ENCODE measurements around the gene FEZ2.

The FEZ2 gene

DNA sequence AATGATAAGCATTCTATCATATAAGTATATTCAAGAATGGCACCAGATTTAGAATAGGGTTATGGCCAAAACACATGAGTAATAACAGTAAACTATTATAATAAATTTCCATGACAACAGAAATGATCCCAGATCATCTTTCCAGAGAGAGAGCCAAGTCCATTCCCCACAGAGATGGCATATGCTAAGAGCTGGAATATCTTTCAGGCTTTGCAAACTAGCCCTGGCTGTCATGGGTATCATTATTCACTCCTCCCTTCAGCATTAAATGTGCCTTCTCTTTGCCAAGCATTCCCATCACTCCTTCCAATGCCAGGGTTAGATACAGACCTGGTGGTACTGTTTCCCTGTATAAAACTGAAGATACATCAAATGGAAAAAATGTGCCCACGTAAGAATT, 10.9 kb downstream of the FEZ2 start:
- DNase-seq (ENCODE audit: low read depth), result no peak

DNA sequence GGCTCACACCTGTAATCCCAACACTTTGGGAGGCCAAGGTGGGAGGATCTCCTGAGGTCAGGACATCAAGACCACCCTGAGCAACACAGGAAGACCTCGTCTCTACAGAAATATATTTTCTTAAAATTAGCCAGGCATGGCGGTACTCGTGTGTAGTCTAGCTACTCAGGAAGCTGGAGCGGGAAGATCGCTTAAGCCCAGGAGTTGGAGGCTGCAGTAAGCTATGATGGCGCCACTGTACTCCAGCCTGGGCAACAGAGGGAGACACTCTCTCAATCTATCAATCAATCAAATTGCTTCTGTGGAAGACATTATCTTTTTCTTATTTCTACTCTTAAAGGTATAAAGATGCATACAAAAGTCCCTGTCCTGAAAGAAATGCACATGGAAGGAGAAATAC, 11.3 kb downstream of the FEZ2 start:
- DNase-seq (ENCODE audit: low read depth), result no peak

DNA sequence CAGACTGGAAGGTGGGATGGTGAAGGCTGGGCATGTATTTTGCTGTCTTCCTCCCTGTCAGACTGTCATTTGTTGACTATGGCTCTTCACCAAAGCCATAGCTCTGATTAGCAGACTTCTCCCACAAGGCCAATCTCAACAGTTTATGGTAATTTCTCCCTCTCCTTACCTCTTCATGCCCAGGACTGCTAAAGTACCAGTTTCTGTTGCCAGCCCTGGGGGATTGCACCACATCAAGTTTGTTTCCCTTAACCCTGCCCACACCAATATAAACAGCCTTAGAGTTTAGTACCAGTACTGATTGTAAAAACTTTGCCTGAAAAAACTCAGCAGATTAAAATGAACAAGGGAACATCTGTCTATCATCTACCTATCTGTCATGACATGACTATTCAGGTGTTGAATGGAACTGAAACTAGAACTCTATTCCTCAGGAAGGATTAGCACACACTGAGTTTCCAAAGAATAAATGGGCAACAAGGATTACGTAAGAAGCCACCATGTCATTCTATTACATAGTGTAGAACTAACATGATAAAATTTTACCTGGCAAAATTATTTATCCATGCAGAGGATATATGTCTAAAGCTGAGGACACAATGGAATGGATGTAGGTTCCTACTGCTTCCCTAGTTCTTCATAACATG, 13.7 kb downstream of the FEZ2 start:
- DNase-seq (ENCODE audit: low read depth), result no peak

DNA sequence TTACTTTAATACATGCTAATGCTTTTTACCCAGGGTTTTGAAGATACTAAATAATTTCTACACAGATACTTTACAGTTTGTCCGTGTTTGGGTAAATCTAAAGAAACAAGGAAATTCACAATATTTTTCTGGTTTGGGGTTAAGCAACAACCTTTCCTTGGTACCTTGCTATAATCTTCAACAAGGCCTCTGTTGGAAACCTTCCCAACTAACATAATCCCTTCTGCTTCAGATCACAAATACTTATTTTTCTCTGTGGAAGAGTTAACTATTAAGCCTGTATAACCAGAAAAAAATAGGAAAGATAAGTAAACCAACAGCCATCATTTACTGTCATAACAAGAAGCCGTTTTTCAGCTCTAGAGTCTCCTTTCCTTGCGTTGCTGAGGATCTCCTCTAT, 15.0 kb downstream of the FEZ2 start:
- no peak for DNase-seq (ENCODE audit: low read depth)

DNA sequence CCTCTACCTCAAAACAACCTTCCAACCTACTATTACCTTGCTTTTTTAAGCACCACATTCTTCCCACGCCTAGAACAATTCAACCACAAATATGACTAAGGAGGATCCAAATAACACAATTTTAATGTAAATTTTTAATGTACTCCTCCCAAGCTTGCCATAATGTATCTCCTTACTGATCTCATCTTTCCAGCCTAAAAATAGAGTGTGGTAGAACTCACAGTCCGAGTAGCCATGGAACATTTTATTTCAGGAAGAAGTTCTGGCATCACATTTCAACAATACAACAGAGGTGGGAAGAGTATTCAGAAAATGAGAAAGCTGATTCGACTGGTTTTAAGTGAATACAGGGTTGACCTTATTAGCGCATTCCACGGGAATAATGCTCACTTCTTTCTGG, 15.4 kb downstream of the FEZ2 start:
- DNase-seq (ENCODE audit: low read depth), result peak; percentile 24

DNA sequence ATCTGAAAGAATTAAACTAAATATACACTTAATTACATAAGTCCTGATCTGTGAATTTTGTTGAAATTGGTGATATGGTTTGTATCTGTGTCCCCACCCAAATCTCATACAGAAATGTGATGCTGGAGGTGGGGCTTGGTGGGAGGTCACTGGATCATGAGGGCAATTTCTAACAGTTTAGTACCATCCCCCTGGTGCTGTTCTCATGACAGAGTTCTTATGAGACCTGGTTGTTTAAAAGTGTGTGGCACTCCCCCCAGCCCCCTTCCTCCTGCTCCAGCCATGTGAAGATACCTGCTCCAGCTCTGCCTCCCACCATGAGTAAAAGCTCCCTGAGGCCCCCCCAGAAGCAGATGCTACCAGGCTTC, 18.7 kb downstream of the FEZ2 start:
- DNase-seq (ENCODE audit: low read depth), result no peak

DNA sequence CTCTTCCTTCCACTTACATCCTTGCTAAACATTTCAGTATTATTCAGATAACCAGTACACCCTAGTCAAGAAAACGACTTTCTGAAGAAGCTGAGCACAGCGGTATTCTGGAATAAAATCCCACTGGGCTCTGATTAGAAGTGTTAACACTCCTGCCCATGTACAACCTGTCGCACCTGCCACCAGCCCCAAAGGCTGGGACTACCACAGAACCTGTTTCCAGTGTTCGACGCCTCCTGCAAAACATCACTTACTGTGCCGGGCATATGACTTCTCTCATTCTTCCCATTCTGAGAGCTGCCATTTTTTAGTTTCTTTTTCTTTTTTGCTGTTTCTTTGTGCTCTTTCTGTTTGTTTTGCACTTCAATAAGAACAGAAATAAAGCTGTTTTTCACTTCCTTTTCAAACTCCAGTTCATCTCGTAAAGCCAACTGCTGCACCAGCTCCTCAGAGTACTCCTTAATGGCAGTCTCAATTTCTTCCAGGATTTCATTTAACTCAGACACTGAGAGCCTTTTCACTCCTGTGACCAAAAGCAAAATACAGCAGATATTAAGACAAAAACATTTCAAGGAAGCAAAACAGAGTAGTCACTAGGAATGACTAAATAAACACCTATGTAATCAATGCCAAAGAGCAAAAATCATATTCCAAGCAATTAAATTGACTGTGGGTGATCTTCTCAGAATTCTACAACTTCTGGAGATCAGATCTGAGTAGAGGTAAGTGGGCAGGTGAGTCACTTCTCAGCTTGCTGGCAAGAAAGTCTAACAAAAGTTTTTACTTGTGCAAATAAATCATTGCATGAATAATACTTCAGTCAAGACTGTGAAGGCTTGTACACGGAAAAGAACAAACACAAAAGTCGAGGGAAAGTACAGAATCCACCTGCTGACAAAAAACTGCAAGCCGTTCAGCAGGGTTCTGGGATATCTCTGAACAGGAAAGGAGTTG, 19.3 kb downstream of the FEZ2 start:
- DNase-seq (ENCODE audit: low read depth), result no peak

DNA sequence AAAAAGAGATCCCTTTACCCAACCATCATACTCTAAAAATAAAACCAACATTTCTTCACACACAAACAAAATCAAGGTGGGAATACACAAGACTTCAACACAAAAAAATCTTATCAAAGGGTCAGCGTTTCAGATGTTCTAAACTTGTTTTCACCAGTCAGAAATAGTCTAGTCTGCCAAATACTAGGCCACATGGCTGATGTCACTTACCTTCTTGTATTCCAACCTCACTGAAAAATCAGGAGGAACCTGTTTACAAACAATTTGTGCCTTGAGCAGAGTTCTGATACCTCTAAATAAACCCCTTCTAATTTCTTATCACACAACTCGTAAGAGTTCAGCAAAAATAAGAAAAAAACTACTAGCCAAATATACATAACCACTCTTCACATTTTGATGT, 20.1 kb downstream of the FEZ2 start:
- DNase-seq (ENCODE audit: low read depth), result no peak

DNA sequence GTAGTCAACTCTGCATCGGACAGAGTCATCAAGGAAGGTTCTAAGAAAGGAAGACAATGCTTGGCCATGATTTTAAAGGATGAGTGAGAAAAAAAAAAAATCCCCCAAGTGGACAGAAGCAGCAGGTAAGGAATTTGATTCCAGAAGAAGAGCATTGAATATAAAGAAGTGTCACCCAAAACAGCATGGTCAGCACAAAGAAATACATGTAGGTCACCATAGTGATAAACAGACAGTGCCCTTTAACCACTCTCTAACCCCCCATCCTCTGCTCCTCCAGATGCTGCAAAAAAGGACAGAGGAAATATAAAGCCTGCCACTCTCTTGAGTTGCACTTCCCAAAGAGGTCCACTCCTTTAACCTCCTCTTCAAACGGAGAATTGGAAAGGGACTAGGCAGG, 23.4 kb downstream of the FEZ2 start:
- no peak for DNase-seq (ENCODE audit: low read depth)

DNA sequence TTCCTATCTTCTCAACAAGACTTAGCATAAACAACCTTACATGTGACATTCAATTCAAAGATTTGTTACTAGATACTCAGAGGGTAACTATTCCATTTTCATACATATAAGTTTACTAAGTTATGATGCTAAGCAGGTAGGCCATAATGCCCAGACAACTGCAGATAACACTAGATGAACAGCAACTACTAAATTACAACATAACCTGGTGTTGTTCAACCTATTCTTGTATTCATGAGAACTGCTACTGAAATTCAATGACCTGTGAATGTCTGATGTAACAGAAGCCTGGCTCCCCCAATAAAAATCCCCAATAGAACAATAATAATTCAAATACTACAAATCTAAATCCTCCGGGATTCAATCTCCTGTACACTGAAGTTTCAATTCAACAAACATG, 24.8 kb downstream of the FEZ2 start:
- no peak for DNase-seq (ENCODE audit: low read depth)

DNA sequence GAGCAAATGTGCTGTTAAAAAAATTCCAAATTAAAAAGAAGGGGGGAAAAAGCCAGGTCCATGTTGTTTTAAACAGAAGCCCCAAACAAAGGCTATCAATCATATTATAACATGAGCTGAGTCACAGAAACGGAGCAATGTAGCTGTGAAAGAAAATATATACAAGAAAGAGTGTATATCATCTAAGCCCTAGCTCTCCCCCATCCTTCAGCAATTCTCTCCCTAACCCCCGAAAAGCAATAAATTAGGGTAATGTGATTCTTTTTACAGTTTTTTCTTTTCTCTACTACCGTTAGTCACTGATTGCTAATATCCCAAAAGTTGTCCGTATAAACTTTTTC, 25.3 kb downstream of the FEZ2 start:
- no peak for DNase-seq (ENCODE audit: low read depth)

DNA sequence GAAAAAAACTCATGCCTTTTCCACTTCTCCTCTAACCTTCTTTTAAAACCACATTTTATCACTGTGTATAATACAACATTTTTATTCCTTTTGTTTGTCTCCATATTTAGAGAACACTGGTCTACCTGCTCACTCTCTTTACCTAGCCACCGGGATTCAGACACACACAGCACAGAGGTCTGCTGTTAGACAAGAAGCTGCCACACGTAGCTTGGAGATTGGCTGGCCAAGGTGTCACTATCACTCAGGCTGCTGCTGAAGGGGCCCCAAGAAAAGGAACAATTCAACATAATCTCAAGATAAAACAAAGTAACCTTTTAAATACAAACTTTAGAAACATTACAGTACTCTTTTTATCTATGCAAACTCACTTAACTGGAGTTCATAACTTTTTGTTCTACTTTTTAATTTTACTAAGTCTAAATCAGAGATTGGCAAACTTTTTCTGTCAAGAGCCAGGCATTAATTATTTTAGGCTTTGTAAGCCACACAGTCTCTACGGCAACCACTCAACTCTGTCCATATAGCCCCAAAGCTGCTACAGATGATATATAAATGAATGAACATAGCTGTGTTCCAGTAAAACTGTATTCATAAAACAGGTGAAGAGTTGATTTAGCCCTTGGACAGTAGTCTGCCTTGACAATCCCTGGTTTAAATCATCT, 25.8 kb downstream of the FEZ2 start:
- no peak for DNase-seq (ENCODE audit: low read depth)

DNA sequence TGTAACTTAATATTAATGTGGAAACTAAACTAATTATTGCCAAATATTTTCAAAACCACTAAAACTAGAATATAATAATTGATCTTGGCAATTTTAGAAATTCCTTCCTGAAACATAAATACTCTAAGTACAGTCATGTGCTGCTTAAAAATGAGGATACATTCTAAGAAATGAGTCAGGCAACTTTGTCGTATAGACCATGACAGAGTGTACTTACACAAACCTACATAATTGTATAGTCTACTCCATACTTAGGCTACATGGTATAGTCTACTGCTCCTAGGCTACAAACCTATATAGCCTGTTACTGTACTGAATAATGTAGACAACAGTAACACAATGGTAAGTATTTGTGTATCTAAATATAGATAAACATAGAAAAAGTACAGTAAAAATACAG, 27.6 kb downstream of the FEZ2 start:
- peak; percentile 58 for DNase-seq (ENCODE audit: low read depth)

DNA sequence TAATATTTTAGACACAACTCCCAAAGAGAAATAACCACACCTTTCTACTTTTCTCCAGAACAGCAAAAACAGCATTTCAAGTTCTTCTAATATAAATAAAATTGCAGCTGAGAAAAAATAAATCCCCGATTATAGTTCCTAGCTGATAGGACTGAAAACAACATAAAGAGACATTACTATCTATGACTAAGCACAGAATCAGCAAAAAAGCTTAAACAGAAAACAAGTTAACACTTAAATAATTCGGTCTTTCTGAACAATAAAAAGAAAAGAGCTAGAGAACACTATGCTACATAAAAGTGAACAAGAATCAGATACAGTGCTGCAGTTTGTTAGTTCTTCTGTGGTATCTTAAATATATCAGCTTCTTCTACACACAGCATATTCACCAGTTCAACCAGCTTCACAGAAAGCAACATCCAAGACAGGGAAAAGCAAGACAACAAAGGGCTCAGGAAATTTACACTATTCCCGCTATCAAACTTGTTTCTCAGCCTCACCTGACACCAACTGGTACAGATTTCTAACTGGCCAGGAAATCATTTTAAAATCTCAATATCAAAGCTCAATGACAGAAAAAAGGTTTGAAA, 28.6 kb downstream of the FEZ2 start:
- peak; percentile 36 for DNase-seq (ENCODE audit: low read depth)

DNA sequence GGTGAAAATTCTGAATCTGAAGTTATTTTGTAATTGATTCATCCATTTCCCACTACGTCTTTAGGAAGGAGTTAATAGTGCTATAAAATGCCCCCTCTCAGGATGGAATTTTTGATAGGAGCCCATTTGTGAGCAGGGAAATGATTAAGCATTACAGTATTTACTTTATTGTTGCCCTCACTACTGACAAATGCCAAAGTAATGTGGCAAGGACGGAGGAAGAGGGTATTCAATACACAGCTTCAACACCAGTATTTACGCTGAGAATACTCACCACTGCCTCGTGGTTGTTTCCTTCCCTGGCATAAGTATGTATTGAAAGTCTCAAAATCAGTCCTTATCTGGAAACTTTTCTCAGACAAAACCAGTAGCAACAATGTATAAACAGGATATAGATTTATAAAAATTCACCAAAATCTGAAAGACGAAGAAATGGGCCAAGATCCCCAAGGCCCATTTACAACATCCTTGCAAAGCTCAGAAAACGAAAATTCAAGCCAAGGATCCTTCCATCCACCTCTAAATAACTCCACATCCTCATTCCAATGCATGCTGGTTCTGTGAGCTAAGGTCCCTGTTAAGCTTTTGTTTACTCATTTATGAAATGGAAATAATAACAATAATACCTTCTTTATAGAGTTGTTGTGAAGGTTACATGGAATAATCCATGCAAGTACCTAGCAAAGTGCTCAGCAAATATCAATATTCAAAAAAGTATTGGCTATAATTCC, 29.3 kb downstream of the FEZ2 start:
- DNase-seq (ENCODE audit: low read depth), result peak; percentile 88

DNA sequence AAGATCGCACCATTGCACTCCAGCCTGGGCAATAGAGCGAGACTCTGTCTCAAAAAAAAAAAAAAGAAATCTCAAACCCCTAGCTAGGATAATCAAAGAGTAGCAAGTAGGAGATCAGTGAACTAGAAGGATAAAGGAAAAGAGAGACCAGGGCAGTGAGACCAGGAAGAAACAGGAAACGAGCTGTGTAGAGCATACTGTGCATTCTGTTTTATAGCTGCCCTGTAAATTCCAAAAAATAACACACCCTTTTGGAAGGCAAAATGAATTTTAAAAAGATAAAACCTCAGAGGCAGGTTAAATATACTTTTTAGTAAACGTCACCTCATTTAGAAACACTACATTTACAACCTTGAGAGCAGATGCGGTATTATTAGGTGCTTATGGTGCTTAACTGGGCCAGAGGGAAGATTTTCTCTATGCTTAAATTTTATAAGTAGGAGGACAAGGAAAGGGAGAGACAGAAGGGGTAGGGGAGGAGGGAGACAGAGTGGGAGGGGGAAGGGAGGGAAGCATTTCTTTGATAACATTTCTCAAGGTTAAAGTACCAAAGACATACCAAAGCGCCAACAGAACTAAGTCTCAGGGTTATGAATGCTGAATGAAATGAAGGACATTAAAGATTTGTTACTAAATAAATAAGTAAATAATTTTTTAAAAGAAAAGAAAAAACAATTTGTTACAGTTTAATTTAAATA, 30.1 kb downstream of the FEZ2 start:
- DNase-seq (ENCODE audit: low read depth), result peak; percentile 61

DNA sequence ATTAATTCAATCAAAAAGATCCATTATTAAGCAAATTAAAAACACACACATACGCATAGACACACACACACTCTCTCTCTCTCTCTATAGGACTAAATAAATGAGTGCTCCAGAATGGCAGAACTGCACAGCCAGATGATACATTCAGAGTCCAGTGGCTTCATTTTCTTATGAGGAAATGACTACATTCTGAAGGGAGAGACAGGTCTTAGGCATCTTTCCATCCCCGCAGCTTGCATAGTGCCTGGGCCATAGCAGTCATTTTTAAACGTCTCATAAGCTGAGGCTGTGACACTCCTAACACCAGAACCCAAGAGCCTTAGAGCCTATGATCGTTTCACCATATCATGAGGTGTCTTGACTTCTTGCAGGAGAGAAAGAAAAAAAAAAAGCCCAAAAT, 31.1 kb downstream of the FEZ2 start:
- DNase-seq (ENCODE audit: low read depth), result no peak

DNA sequence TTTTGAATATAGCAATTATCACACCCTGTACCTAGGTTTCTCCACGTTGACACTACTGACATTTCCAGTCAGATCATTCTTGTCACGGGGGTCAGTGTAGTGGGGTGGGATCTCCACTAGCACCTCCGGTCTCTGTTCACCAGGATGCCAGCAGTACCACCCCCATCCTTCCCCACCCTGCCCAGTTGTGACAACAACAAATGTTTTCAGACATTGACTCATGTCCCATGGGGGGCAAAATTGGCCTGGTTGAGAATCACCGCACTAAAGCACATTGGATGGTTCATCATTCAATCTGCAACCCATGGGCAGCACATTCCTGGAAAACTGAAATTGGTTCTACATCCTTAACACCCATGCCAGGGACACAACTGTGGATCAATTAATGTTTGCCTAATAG, 32.3 kb downstream of the FEZ2 start:
- DNase-seq (ENCODE audit: low read depth), result no peak

DNA sequence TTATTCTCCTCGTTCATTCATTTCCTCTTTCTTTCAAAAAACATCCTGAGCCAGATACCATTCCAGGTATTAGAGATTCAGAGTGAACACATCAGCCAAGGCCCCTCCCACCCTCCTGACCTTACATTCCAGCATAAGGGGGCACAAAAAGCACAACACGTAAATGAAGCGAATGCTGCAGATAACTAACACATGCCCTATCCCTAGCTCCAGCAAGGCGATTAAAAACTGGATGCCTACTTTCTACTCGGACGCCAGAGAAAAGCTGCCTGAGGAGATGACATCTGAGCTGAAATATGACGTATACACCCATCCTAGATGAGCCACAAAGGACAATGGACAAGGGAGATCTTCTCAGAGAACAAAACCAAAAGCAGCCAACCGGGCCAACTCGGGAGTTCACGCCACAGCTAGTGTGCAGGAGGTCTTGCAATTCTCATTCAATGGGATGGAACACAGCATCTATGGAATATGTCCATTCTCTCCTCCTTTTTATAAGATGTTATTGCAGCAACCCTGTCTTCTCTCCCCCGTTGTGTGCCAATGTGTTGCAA, 33.5 kb downstream of the FEZ2 start:
- DNase-seq (ENCODE audit: low read depth), result peak; percentile 26

DNA sequence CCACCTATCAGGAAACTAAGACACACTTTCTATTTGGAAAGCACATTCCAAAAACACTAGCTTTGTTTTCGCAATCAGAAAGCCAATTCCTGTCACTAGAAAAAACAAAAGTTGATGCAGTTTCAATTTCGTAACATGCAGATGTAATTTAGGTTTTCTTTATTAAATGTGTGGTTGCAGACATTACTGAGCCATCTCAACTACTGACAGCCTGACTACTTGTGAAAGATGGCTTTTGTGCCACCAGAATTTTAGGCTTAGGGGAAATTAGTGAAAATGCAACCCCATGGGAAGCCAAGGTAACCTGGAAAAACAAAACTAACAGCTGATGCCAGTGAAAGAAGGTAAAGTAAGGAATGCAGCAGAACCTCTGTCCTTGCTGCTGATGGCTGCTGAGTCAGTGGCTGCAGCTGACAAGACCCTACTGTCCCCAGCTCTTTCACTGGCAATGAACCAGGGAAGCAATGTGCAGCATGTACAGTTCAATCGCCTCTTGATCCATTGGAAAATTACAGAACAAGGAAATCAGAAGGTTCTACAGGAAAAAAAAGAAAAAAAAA, 34.9 kb downstream of the FEZ2 start:
- DNase-seq (ENCODE audit: low read depth), result peak; percentile 75

DNA sequence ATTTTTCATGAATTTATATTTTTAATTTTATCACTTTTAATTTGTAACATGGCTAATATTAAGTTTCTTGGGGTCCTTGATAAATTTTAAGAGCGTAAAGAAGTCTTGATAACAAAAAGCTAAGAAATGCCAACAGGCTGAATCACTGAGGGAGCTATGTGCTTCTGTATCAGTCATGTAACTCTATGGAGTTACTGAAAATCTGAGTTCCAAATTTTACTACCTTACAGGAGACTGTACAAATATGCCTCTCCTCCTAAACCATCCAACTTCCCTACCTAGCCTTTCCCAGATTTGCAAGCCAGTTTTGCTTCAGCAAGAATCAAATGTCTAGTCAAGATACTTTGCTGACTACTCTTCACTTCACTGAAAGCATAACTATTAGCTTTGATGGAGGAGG, 35.7 kb downstream of the FEZ2 start:
- peak; percentile 83 for DNase-seq (ENCODE audit: low read depth)

All from EH (cell line).